GM12801 (cell line): ENCODE results near the gene ZNF653.

Experiments used
- CTCF ChIP-seq: IDR thresholded peaks from one replicate; pipeline ENCODE4 v1.5.1; 2011; ENCODE audit warnings: control low read depth; ENCODE audit not compliant: insufficient read length; ENCODE audit errors: extremely low read depth

The ZNF653 gene

GRCh38 chr19:11535792-11536595 lies 30.4 kb upstream of the ZNF653 start:
- no peak for TF ChIP-seq CTCF

GRCh38 chr19:11534948-11535347 lies 29.3 kb upstream of the ZNF653 start:
- TF ChIP-seq CTCF = no peak

- no peak for TF ChIP-seq CTCF
These were observed 28.9 kb upstream of the ZNF653 start for GRCh38 chr19:11534538-11534937.

GRCh38 chr19:11530432-11530831 lies 24.8 kb upstream of the ZNF653 start:
- TF ChIP-seq CTCF = no peak

GRCh38 chr19:11528551-11529341 lies 23.1 kb upstream of the ZNF653 start, which contains the start of gene ECSIT:
ECSIT (minus strand) TSS chr19:11529134; CDS start chr19:11519170, 9,964 bp downstream.
- TF ChIP-seq CTCF = no peak

GRCh38 chr19:11519138-11519537 lies 13.5 kb upstream of the ZNF653 start:
- no peak for TF ChIP-seq CTCF

- no peak for TF ChIP-seq CTCF
These were observed 8.3 kb upstream of the ZNF653 start for GRCh38 chr19:11513946-11514345.
